Upper lobe of right lung (tissue), 1 donor: ENCODE results near the gene LRRC27. TPM values are rescaled to one million over a fixed set of nuclear protein-coding genes. Genes with fewer than 3 reads are reported as not detected.
"Not testable (repeated sequence)": the region's sequence is repeated elsewhere in the genome, so short reads cannot be mapped to it uniquely, and the experiment has no call there.

ENCODE experiments used
- ATAC-seq: fragments of 200-7000 bp; cut with Tn5 transposase; one replicate; pipeline ENCODE4 v1.9.1; 2020; ENCODE audit warnings: mild to moderate bottlenecking, moderate library complexity
- DNase-seq: peaks from one replicate; pipeline ENCODE4 v3.0.0-alpha.2; 2020
- H3K27ac ChIP-seq: fragments of 200-600 bp; one replicate; pipeline ENCODE4 v1.8.0; 2022
- H3K27me3 ChIP-seq: fragments of 200-600 bp; one replicate; pipeline ENCODE4 v1.8.0; 2022; ENCODE audit warnings: mild to moderate bottlenecking
- H3K36me3 ChIP-seq: fragments of 200-600 bp; one replicate; pipeline ENCODE4 v1.8.0; 2022
- H3K4me1 ChIP-seq: fragments of 200-600 bp; one replicate; pipeline ENCODE4 v1.8.0; 2022
- H3K4me3 ChIP-seq: fragments of 200-600 bp; one replicate; pipeline ENCODE4 v1.8.0; 2022; ENCODE audit warnings: mild to moderate bottlenecking
- H3K9me3 ChIP-seq: fragments of 200-600 bp; one replicate; pipeline ENCODE4 v1.8.0; 2022
- CTCF ChIP-seq: fragments of 200-600 bp; IDR thresholded peaks from one replicate; pipeline ENCODE4 v1.8.0; 2022; ENCODE audit warnings: antibody characterized with exemption
- intact Hi-C: fragments of 100-400 bp; cut with DNase I; formaldehyde crosslinking; loops from one replicate; pipeline ENCODE4 v1.11.0; 2022
- total RNA-seq: library from RNA; stranded (reverse); fragmentation: NEBNext Ultra II Directional; extraction: Animal tissue kit (Norgen Biotek cat#: 25700); gene quantifications from one replicate; pipeline ENCODE4 v1.2.1, GENCODE V29; 2021
- donor health status: DM: no; HTN: yes; CAD: no; lungs with severe emphysema.

Gene LRRC27
- total RNA-seq, 1 donor from 2014 or later, result 6.3 TPM

DNA sequence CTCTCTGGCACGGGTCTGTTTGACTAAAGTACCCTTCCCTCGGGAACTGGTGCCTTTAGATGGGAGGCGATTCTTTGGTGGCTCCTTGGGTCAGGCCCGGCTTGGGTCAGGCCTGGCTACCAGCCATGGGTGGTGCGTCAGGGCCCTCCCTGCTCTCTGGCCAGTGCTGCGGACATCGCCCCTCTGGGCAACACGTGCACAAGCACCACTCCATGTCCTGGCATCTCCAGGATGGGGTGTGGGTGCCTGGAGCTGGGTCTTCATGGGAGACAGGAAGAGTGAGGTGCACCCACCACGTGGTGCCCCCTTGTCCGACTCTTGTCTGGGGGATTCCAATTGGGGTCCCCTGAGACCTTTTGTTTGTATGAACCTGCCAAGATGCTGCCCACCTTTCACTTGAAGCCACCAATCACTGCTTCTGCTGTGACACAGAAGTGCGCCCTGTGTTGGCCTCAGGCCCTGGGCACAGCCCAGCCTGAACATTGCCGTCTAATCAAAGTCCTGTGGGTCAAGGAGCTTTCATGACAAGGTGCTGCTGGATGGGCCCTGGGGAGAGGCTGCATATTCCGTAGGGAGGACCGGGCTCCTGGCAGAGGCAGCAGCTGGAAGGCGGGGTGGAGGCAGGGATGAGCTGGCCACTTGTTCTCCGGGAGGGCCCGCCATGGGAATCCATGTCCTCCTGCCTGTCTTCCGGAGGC lies 53.9 kb downstream of the LRRC27 start:
- Histone ChIP-seq H3K9me3 (no peaks in the 10 kb centered on the region), H3K4me1 (peaks cover 10% of the 10 kb centered on the region), H3K4me3 (no peak overlapping the region), H3K27me3 (no peaks in the 10 kb centered on the region), H3K36me3 (no peaks in the 10 kb centered on the region), H3K27ac (no peak overlapping the region)
- intact Hi-C loops, result no loop called here
- DNase-seq (peak; percentile 56), ATAC-seq (no peak)
- no peak for TF ChIP-seq CTCF

DNA sequence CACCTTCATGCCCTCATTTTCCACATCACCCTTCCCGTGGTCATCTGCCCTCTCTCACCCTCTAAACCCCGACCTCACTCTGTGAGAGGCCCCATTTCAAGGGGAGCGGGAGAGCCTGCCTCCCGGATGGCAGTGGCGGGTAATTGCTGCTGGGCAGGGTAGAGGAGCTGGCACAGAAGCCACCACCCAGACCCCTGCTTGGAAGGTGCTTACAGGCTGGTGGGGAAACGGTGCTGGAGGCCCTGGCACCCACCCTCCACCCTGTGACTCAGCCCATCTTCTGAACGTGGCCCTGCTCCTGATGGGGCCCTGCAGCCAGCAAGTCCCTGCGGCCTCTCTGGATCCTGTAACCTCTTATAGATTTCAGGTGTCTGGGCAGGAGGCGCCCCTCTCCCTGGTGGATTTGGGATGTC lies 54.4 kb downstream of the LRRC27 start:
- Histone ChIP-seq H3K9me3 (no peaks in the 10 kb centered on the region), H3K4me3 (no peak overlapping the region), H3K27ac (no peak overlapping the region), H3K4me1 (peaks cover 10% of the 10 kb centered on the region), H3K36me3 (no peaks in the 10 kb centered on the region), H3K27me3 (no peaks in the 10 kb centered on the region)
- intact Hi-C loops, result no loop called here
- no peak for TF ChIP-seq CTCF
- no peak for ATAC-seq
- DNase-seq, result peak; percentile 59

DNA sequence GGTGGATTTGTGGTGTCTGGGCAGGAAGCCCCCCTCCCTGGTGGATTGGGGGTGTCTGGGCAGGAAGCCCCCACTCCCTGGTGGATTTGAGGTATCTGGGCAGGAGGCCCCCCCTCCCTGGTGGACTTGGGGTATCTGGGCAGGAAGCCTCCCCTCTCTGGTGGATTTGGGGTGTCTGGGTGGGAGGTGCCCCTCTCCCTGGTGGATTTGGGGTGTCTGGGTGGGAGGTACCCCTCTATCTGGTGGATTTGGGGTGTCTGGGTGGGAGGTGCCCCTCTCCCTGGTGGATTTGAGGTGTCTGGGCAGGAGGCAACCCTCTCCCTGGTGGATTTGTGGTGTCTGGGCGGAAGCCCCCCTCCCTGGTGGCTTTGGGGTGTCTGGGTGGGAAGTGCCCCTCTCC lies 54.9 kb downstream of the LRRC27 start:
- intact Hi-C loops, H3K4me3 ChIP-seq, H3K27me3 ChIP-seq, H3K9me3 ChIP-seq, H3K27ac ChIP-seq, ATAC-seq, H3K36me3 ChIP-seq, H3K4me1 ChIP-seq: not testable (repeated sequence)
- peak; percentile 51 for DNase-seq

GRCh38 chr10:132387764-132388210 lies 55.8 kb downstream of the LRRC27 start:
- ATAC-seq, result peak; percentile 87
- no peak overlapping the region for H3K4me3 ChIP-seq
- H3K36me3 ChIP-seq, result no peaks in the 10 kb centered on the region
- TF ChIP-seq CTCF, result peak; percentile 59
- no peaks in the 10 kb centered on the region for H3K9me3 ChIP-seq
- H3K4me1 ChIP-seq, result peaks cover 10% of the 10 kb centered on the region
- peak; percentile 86 for DNase-seq
- intact Hi-C loops, result no loop called here
- no peaks in the 10 kb centered on the region for H3K27me3 ChIP-seq
- no peak overlapping the region for H3K27ac ChIP-seq

DNA sequence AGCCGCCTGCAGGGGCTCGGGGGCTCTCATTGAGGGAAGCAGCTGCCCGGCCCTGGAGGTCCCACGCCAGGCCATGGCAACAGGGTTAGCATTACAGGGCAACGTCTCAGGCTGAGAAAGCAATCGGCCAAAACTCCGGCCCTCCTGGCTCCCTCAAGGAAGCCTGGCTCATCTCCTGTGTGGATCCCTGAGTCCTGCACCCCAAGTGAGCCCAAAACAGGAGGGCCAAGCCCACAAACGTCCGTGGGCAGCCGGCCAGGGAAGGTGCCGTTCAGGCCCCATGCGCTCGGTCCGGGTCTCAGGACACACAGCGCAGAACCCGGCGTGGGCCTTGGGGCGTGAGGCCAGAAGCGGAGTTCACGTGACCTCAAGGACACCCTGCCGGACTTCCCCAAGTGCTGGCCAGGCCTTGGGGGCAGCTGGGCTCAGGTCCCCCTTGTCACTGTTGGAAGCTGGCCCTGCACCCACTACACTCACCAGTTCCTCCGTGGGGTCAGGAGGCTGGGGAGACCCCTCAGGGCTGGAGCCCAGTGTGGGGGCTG lies 57.0 kb downstream of the LRRC27 start:
- TF ChIP-seq CTCF, result no peak
- Histone ChIP-seq H3K36me3 (no peaks in the 10 kb centered on the region), H3K9me3 (no peaks in the 10 kb centered on the region), H3K4me1 (peaks cover 10% of the 10 kb centered on the region), H3K4me3 (no peak overlapping the region), H3K27ac (no peak overlapping the region), H3K27me3 (no peaks in the 10 kb centered on the region)
- intact Hi-C loops, result no loop called here
- DNase-seq, result peak; percentile 81
- peak; percentile 54 for ATAC-seq

DNA sequence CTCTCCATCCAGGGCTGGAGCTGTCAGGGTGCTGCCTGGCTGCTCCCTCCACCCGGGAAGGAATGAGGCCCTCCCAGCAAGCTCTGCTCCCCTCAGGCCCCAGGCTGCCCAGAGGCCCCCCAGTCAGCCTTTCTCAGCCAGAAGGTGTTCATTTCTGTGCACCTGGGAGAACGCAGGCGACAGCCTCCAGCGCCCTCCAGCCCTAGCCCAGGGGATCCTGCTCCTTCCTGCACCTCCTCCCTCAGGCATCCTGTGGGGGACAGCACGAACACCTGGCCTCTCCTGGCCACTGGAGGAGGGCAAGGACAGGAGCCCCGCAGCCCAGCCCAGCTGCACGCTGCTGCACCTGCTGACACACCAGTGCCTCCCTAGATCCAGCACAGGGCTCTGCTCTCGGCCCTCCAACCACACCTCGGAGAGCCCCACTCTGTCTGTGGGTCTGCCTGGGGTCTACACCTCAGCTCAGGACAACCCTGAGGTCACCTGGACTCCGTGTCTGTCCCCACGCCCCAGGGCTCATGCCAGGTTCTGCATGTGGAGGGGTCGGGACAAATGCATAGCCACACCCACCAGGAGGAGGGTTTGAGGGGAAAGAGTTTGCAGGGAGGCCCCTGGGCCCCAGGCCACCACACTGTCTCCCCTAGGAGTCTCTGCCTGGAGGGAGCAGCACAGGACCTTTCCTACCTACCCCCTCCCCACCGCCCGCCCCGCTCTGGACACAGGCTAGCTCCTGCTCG lies 57.6 kb downstream of the LRRC27 start:
- no peaks in the 10 kb centered on the region for H3K27me3 ChIP-seq
- no peak for TF ChIP-seq CTCF
- ATAC-seq (no peak), DNase-seq (peak; percentile 66)
- no peaks in the 10 kb centered on the region for H3K36me3 ChIP-seq
- H3K4me1 ChIP-seq, result peaks cover 10% of the 10 kb centered on the region
- H3K9me3 ChIP-seq, result no peaks in the 10 kb centered on the region
- H3K27ac ChIP-seq, result no peak overlapping the region
- no peak overlapping the region for H3K4me3 ChIP-seq
- intact Hi-C loops, result loop anchor here (5.0 kb wide), 1 partner anchor 63 kb away; no protein-coding TSS in a partner anchor
